Spinal cord (tissue), 10 donors: ENCODE data around the gene RFC3. TPM values are rescaled to one million over a fixed set of nuclear protein-coding genes. Genes with fewer than 3 reads are reported as not detected.
A peak's percentile ranks its signal among the peaks of the same experiment; 100 is the strongest.

ENCODE experiments used
- DNase-seq, 6 donors: peaks; one replicate each; pipeline versions ENCODE4 v3.0.0 to v3.0.0-alpha.2; 2013 to 2015; ENCODE audit warnings: low spot score in 6 of 6, low read depth in 4 of 6
- H3K27ac ChIP-seq: one replicate; pipeline ENCODE4 v1.5.1; 2013; ENCODE audit warnings: low read depth, low read length, control low read depth
- H3K27me3 ChIP-seq: one replicate; pipeline ENCODE4 v1.6.1; 2013; ENCODE audit warnings: low read length; ENCODE audit not compliant: control insufficient read depth, insufficient read depth
- H3K36me3 ChIP-seq: one replicate; pipeline ENCODE4 v1.6.1; 2013; ENCODE audit warnings: low read length; ENCODE audit not compliant: control insufficient read depth, insufficient read depth
- H3K4me1 ChIP-seq: one replicate; pipeline ENCODE4 v1.6.1; 2013; ENCODE audit warnings: low read length; ENCODE audit not compliant: control insufficient read depth, insufficient read depth
- H3K4me3 ChIP-seq: one replicate; pipeline ENCODE4 v1.5.1; 2013; ENCODE audit warnings: low read depth, low read length, control low read depth
- H3K9me3 ChIP-seq: one replicate; pipeline ENCODE4 v1.6.1; 2013; ENCODE audit warnings: low read length; ENCODE audit not compliant: control insufficient read depth, insufficient read depth
- WGBS: methylation state at CpG from one replicate; pipeline ENCODE4 v1.1.5; 2013; ENCODE audit warnings: missing lambda C conversion rate; ENCODE audit not compliant: insufficient coverage; 5-methylcytosine and 5-hydroxymethylcytosine counted together
- polyA plus RNA-seq, 2 donors: library from polyadenylated mRNA; unstranded; fragments of 120-200 nt; gene quantifications; one replicate each; pipeline ENCODE4 v1.2.1, GENCODE V29; 2013; ENCODE audit not compliant: insufficient read length in 2 of 2
- total RNA-seq, 2 donors: library from RNA; depleted of rRNA in 1 of 2; stranded (reverse); fragments of 120-200 nt in 1 of 2; fragments of >200 nt in 1 of 2; gene quantifications; one replicate each; pipeline versions ENCODE4 v1.2.3 to v1.2.4, GENCODE V29; 2013 to 2014
- donor health status: healthy.

Gene RFC3
- total and polyA plus RNA-seq, 4 donors, result 12.0 to 23.2 (median 19.4) TPM

DNA sequence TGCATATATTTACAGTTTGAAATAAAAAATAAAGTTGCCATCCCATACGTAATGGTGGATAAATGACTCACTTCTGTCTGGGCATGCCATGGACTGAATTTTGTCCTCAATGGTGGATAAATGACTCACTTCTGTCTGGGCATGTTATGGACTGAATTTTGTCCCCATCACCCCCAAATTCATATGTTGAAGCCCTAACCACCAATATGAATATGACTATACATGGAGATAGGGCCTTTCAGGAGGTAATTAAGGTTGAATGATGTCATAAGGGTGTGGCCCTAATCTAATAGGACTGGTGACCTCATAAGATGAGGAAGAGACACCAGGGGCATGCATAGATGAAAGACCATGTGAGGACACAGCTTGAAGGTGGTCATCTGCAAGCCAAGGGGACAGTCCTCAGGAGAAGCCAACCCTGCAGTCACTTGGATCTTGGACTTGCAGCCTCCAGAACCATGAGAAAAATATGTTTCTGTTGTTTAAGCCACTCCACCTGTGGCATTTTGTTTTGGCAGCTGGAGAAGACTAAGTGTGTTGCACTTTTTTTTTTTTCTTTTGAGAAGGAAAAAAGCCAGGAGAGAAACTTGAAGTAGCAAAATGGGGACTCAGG is 41.8 kb downstream of the RFC3 start:
- no peaks in the 10 kb centered on the region for H3K9me3 ChIP-seq
- H3K36me3 ChIP-seq, result no peaks in the 10 kb centered on the region
- WGBS, result no CpG with 5 or more reads among the region's 1 CpG
- no peak overlapping the region for H3K4me3 ChIP-seq
- H3K4me1 ChIP-seq, result no peaks in the 10 kb centered on the region
- no peaks in the 10 kb centered on the region for H3K27me3 ChIP-seq
- no peak overlapping the region for H3K27ac ChIP-seq
- DNase-seq, result no peak

- peak in 2 of 6 donors; percentile 24 to 39 for DNase-seq
- WGBS, result 67% methylated on average over 4 of the region's 9 CpGs
- Histone ChIP-seq H3K36me3 (no peaks in the 10 kb centered on the region), H3K27ac (no peak overlapping the region), H3K4me3 (no peak overlapping the region), H3K9me3 (no peaks in the 10 kb centered on the region), H3K4me1 (no peaks in the 10 kb centered on the region), H3K27me3 (no peaks in the 10 kb centered on the region)
These were observed 42.6 kb downstream of the RFC3 start for GRCh38 chr13:33860526-33860925.

DNA sequence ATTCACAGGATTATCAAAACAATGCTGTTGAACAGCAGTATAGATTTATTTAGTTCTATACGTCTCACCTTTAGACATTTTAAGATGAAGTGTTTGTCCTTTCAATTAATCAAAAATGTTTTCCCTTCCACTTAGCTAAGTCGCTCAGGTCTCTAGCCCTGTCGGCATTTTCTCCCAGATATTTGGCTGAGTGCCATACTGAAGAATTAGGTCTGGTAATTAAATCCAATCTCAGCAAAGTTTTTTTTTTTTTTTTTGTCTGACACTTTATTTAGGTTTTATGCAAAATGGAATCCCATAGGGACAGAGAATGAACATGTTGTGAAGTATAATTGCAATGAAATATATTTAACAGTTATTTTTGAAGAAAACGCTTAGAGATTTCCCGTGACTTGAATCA is 44.1 kb downstream of the RFC3 start:
- no peaks in the 10 kb centered on the region for H3K27me3 ChIP-seq
- WGBS, result no CpG with 5 or more reads among the region's 5 CpGs
- no peaks in the 10 kb centered on the region for H3K36me3 ChIP-seq
- peak in 2 of 6 donors; percentile 38 to 76 for DNase-seq
- no peaks in the 10 kb centered on the region for H3K4me1 ChIP-seq
- H3K27ac ChIP-seq, result no peak overlapping the region
- no peaks in the 10 kb centered on the region for H3K9me3 ChIP-seq
- H3K4me3 ChIP-seq, result no peak overlapping the region

DNA sequence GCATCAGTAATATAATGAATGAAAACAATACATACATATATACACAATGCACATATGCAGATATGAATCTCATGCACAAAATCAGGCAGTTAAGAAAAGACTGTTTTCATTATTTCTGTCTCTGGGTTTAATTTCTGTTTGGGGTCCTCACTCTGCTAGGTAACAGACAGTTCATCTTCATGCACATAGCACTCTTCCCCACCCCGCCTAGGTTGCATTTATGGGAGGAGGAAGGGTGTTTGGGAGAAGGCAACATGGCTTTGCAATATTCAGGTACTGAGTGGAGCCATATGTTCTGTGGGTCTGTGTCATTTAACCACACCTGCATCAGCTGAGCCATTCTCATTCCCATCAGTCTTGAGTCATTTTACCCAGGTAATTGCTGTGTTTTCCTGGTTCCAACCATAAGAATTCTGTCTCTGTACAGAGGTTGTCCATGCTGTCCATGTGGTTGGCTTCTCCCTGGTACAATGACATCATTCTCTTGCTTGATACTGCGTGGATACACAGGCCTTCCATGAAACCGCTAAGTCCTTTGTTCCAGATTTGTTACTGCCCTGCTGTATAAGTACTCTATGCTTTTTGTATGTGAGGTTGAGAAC is 45.3 kb downstream of the RFC3 start:
- no CpG with 5 or more reads among the region's 3 CpGs for WGBS

GRCh38 chr13:33865945-33866344 is 48.0 kb downstream of the RFC3 start:
- H3K27ac ChIP-seq, result no peak overlapping the region
- WGBS, result no CpG with 5 or more reads among the region's 4 CpGs
- H3K27me3 ChIP-seq, result no peaks in the 10 kb centered on the region
- no peak for DNase-seq
- H3K4me1 ChIP-seq, result no peaks in the 10 kb centered on the region
- H3K36me3 ChIP-seq, result no peaks in the 10 kb centered on the region
- H3K9me3 ChIP-seq, result no peaks in the 10 kb centered on the region
- no peak overlapping the region for H3K4me3 ChIP-seq

More for the DNA sequence above, 45.3 kb downstream of the RFC3 start:
- Histone ChIP-seq H3K4me3 (no peak overlapping the region), H3K36me3 (no peaks in the 10 kb centered on the region), H3K4me1 (no peaks in the 10 kb centered on the region), H3K27ac (no peak overlapping the region), H3K9me3 (no peaks in the 10 kb centered on the region), H3K27me3 (no peaks in the 10 kb centered on the region)
- DNase-seq, result no peak

- H3K27ac ChIP-seq, result no peak overlapping the region
- no peaks in the 10 kb centered on the region for H3K27me3 ChIP-seq
- no peak overlapping the region for H3K4me3 ChIP-seq
- H3K9me3 ChIP-seq, result no peaks in the 10 kb centered on the region
- no peaks in the 10 kb centered on the region for H3K4me1 ChIP-seq
- no peak for DNase-seq
- no peaks in the 10 kb centered on the region for H3K36me3 ChIP-seq
- WGBS, result no CpG with 5 or more reads among the region's 3 CpGs
These were observed 49.5 kb downstream of the RFC3 start for GRCh38 chr13:33867472-33867871.

DNA sequence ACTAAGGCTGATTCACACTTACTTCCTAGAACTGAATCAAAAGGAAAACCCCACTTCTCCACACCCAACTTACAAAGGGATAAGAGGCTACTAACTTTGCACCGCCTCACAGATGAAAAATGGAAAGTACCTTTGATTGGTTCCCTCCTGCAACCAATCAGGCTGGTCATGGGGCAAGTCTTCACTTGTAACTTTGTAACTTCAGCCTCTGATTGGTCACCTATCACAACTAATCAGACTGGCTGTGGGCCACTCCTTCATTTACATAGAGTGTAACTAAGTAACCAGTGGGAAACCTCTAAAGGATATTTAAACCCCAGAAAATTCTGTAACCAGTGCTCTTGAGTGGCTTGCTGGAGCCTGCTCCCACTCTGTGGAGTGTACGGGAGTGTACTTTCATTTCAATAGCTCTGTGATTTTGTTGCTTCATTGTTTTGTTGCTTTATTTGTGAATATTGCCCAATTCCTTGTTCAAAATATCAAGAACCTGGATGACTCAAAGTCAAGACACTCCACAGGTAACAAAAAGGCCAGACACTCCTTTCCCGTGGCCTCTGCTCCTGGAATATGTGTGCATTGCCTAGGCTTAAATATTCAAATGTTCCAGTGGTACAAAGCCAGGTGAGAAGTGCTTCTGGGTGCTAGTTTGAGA is 50.5 kb downstream of the RFC3 start:
- 100% methylated on average over 2 of the region's 3 CpGs for WGBS
- H3K27me3 ChIP-seq, result no peaks in the 10 kb centered on the region

DNA sequence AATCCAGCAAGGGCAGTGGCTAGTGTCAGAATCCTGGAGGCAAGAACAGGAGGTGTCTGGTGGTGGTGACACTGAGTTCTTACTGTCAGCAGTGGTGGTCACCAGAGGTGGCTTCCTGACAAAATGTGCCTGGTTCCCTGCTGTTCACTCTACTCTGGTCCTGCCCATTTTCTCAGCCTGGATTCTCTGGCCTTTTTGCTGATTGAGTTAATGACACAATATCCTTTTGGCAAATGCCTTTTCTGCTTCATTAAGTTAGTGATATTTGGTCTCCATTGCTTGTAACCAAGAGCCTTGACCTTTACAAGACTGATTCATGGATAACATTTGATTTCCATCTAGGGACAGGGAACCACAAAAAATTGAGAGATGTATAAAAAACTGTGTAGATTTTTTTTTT is 51.1 kb downstream of the RFC3 start:
- H3K27ac ChIP-seq, result no peak overlapping the region
- no peaks in the 10 kb centered on the region for H3K4me1 ChIP-seq
- no peak overlapping the region for H3K4me3 ChIP-seq

More for the DNA sequence above, 50.5 kb downstream of the RFC3 start:
- H3K27ac ChIP-seq, result no peak overlapping the region
- no peaks in the 10 kb centered on the region for H3K9me3 ChIP-seq
- H3K4me1 ChIP-seq, result no peaks in the 10 kb centered on the region
- no peaks in the 10 kb centered on the region for H3K36me3 ChIP-seq
- DNase-seq, result no peak
- no peak overlapping the region for H3K4me3 ChIP-seq

DNA sequence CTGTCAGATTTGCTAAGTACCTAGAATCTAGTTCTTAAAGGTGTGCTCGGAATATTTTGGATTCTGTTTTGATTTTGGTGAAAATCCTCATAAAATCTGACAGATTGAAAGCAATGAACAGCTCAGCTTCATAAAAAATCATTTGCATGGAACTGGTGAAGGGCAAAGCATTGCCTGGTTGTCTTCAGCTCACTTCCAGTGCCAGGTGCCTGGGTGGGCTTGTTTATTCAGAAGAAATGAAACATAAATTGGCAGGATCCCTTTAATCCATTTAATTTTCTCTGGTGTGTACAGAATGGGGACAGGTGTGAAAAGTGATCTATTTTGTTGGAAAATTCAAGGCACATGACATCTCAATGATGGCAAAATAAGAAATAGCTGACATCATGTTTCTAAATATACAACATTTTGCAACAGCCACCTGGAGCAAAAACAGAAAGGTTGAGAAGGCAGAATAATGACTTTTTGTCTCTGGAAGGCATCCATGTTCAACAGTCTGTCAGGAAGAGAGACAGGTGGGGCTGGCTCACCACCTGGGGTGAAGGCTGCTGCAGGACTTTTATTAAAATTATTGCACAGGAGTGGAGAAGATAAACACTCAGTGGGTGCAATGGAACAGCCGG is 52.2 kb downstream of the RFC3 start:
- no peaks in the 10 kb centered on the region for H3K4me1 ChIP-seq
- H3K4me3 ChIP-seq, result no peak overlapping the region
- no peaks in the 10 kb centered on the region for H3K36me3 ChIP-seq
- H3K27ac ChIP-seq, result no peak overlapping the region
- no peaks in the 10 kb centered on the region for H3K27me3 ChIP-seq
- 100% methylated on average over 1 of the region's 2 CpGs for WGBS
- DNase-seq, result peak in 2 of 6 donors; percentile 46 to 58
- no peaks in the 10 kb centered on the region for H3K9me3 ChIP-seq

More for the DNA sequence above, 51.1 kb downstream of the RFC3 start:
- no peaks in the 10 kb centered on the region for H3K36me3 ChIP-seq
- no peaks in the 10 kb centered on the region for H3K27me3 ChIP-seq
- H3K9me3 ChIP-seq, result no peaks in the 10 kb centered on the region
- DNase-seq, result no peak
